Sigmoid colon (tissue), 4 donors: ENCODE data around the gene GDF2.

Experiments
- CTCF ChIP-seq, 4 experiments: fragments of 450-650 bp in 3 of 4; fragments of 200-600 bp in 1 of 4; IDR thresholded peaks; one replicate each; pipeline ENCODE4 v1.5.1; 2016 to 2019; ENCODE audit warnings: antibody characterized with exemption in 4 of 4, mild to moderate bottlenecking in 3 of 4, moderate library complexity in 2 of 4
- POLR2A ChIP-seq, 2 donors: fragments of 450-650 bp; IDR thresholded peaks; one replicate each; pipeline ENCODE4 v1.6.1; 2016; ENCODE audit warnings: antibody characterized with exemption in 2 of 2, mild to moderate bottlenecking in 2 of 2, moderate library complexity in 2 of 2
- POLR2AphosphoS5 ChIP-seq, 4 donors: sonication (generic); formaldehyde crosslinking; IDR thresholded peaks; one replicate each; pipeline ENCODE4 v1.6.1; 2017; ENCODE audit warnings: antibody characterized with exemption in 4 of 4

- TF ChIP-seq CTCF (IDR thresholded peaks at IDR 0.05), result no peak
- TF ChIP-seq POLR2A (IDR thresholded peaks at IDR 0.05), result no peak
- TF ChIP-seq POLR2AphosphoS5 (IDR thresholded peaks at IDR 0.05), result no peak
Observed at GRCh38 chr10:47314416-47314970, 7.8 kb upstream of the GDF2 start.
